ENCODE results near the gene MT4.

The MT4 gene

DNA sequence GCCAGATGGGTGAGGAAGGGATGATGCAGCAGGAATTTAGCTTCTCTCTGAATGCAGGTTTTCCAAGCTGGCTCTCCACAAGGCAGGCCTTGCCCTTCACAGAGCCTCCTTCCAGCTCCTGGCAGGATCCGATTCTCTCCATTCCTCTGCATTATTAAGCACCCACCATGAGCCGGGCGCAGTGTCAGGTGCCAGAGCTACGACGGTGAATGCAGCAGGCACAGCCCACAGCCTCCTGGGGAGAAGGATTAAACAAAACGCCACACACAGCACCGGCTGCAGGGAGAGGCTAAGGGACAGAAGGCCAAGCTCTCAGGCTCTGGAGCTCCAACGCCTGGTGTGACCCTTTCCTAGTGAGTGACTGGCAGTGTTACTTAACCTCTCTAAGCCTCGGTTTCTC is 36.5 kb downstream of the MT4 start:
- no peak for DNase-seq (ENCODE audit: low read depth in 3 of 3, low spot score in 1 of 3)

DNA sequence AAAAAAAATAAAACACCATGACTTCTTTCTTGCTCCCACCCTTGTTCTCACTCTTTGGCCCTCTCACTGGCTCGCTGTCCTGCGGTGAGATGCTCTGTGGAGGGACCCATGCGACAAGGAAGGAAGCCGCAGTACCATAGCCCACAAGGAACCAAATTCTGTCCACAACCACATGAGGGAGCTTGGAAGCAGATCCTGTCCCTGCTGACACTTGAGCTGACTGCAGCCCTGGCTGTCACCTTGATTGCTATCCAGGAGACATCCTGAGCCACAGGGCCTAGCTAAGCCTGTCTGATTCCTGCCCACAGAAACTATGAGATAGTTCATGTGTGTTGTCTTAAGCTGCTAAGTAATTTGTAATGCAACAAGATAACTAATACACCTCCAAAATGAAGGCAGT is 38.7 kb downstream of the MT4 start:
- no peak for DNase-seq (ENCODE audit: low read depth in 3 of 3, low spot score in 1 of 3)

DNA sequence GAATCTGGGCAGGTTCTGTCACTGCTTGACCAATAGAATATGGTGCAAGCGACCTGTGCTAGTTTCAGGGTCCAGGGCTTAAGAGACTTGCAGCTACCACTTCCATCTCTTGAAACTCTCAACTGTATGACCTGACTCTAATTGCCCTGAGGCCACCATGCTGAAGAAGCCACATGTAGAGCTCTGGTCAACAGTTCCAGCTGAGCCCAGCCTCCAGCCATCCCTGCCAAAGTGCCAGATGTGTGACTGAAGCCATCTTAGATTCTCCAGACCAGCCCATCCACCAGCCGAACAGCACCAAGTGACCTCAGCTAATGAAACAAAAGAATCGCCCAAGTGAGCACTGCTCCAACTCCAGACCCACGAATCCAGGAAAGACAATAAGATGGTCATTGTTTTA is 40.1 kb downstream of the MT4 start:
- no peak for DNase-seq (ENCODE audit: low read depth in 3 of 3, low spot score in 1 of 3)

DNA sequence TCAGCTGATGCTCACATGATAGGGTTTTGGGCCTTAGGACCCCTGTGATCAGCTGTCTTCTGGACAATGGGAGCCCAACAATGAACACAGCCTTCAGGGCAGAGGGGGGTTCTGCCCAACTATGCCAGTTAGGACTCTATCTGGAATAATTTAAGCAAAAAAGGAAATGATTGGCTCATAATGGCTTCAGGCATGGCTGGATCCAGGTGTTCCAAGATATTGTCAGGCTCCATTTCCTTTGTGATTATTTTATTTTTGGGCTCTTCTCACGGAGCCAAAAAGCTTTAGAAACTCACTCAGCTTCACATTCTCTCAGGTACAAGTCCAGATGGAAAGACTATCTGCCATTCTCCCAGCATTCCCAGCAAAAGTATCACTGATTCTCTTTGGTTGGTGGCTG is 40.6 kb downstream of the MT4 start:
- DNase-seq (ENCODE audit: low read depth in 3 of 3, low spot score in 1 of 3), result no peak

DNA sequence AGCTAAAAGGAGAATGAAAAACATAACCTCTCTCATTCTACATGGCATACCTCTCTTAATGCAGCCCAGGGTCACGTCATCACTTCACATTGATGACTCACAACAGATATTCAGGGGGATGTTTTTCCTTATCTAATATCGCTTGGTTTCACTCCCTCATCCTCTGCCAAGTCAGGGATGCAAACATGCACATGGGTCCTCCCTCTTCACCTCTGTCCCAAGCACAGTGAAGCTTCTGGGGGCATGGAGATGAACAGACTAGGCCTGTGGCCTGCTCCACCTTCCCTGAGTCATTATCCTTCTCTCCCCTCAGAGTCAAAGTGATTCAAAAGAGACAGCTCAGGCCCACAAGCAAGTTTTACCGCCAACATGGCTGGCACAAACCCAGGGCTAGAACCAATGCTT is 41.2 kb downstream of the MT4 start:
- no peak for DNase-seq (ENCODE audit: low read depth in 3 of 3, low spot score in 1 of 3)

DNA sequence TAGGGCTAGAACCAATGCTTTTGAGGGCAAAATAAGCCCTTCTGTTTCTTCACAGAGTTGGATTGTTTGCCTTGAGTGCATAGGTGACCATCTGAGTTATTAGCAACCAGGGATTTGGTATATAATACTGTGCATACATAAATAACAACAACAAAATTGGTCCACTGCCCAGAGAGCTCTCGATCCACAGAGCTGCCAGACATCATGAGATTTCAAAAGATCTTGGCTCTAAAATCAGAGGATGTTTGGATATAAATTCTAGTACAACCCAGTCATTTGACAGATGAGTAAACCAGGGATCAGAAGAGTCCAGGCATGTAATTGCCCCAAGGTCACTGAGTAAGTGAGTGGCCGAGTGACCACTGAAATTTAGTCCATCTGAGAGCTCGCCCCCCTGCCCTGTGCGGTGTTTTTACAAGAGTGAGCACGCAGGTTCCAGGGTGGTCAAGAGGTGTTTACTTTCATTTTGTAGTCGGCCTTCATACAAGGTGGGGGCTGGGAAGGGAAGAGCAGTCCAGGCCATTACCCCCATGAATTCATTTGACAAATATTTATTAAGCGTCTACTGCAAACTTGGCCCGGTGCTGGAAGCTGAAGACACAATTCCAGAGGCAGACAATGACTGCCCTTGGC is 41.7 kb downstream of the MT4 start:
- DNase-seq (ENCODE audit: low read depth in 3 of 3, low spot score in 1 of 3), result no peak

DNA sequence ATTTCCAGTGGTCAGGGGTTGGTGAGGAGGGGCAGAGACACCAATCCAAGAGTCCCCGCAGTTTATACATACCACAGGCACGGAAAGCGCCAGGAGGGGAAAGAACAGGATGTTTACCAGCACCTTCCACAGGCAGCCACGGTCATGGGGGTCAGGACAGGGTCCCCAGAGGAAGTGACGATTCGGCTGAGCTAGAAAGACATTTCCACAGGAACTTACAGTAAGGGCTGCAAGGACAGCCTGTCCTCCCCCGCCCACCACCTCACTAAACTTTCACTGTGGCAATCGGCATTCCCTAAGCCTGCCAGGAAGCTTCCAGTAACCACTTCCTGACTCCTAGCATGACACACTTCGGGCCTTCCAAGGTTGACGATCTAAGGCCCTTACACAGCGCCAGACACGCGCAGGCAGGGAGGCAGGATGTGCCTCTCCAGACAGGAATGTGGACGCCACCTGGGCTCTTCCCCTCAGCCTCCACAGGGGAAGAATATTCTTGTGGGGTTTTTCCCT is 42.3 kb downstream of the MT4 start:
- no peak for DNase-seq (ENCODE audit: low read depth in 3 of 3, low spot score in 1 of 3)

DNA sequence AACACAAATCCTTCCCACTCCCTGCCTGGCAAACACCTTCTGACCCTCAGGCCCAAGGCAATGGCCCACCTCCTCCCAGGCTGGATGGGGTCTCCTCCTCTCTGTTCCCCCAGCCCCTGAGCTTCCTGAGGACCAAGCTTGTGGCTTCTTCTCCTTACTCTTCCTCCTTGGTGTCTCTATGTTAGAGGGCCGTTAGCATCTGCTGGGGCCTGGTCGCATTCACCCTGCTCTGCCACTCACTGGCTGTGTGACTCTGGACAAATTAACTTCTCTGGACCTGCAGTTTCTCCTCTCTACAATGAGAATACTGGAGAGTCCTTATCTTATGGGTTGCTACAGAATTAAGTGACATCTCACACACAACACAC is 42.8 kb downstream of the MT4 start:
- DNase-seq (ENCODE audit: low read depth in 3 of 3, low spot score in 1 of 3), result no peak

DNA sequence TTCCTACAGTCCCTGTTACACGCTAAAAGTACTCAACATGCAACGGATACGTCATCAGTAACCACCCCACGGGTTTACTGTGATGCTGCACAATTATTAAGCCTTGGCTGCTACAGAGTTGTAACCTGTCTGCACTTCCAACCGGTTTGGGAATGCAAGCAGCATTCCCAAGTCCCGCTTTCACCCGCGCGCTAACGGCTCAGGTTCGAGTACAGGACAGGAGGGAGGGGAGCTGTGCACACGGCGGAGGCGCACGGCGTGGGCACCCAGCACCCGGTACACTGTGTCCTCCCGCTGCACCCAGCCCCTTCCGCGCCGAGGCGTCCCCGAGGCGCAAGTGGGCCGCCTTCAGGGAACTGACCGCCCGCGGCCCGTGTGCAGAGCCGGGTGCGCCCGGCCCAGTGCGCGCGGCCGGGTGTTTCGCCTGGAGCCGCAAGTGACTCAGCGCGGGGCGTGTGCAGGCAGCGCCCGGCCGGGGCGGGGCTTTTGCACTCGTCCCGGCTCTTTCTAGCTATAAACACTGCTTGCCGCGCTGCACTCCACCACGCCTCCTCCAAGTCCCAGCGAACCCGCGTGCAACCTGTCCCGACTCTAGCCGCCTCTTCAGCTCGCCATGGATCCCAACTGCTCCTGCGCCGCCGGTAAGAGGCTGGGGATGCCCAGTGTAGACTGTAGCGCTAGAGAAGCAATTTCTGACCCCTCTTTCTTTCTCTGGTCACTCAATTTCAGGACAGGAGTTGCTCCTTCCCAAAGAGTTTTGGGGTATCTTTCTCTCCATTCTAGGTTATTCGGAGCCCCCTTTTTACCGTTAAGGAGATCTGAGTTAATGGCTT is 43.4 kb downstream of the MT4 start, which contains the start of gene MT2A:
MT2A (plus strand) TSS at position 542 of the 833 bp plus-strand sequence; CDS start at position 614, 72 bp downstream.
- peak; percentile 63 to 85 (median 69) for DNase-seq (ENCODE audit: low read depth in 3 of 3, low spot score in 1 of 3)

DNA sequence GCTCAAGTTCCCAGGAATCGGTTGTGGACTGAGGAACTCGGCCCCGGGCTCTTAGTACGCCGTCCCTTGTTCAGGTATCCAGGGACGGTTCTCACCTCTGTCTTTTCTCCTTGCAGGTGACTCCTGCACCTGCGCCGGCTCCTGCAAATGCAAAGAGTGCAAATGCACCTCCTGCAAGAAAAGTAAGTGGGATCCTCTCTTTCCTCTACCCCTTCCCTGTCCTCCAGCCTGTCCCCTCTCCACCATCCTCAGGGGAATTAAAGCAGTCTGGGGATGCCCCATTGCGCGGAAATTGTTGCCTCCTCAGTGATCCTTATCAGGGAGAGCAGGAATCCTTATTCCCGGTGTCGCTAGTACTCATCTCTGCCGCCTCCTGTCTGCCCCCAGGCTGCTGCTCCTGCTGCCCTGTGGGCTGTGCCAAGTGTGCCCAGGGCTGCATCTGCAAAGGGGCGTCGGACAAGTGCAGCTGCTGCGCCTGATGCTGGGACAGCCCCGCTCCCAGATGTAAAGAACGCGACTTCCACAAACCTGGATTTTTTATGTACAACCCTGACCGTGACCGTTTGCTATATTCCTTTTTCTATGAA is 44.1 kb downstream of the MT4 start:
- no peak for DNase-seq (ENCODE audit: low read depth in 3 of 3, low spot score in 1 of 3)

DNA sequence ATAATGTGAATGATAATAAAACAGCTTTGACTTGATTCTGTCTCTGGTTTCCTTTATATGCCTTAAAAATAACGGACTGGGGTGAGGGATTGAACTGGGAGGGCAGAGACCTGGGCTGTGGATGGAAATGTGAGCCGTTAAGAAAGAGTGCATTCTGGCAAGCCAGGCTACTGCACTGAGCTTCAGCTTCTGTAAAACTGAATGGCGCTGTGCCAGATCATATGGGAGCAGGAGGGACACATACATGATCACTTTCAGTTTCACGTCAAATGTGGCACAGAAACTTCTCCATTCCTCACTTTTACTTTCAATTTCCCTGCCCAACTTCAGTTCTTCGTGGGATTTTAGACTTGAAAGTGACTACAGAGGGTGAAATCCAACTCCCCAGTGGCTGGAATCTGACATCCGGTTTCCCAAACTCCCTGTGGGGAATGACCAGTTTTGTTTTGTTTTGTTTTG is 44.6 kb downstream of the MT4 start:
- peak in 2 of 3 donors; percentile 37 to 41 for DNase-seq (ENCODE audit: low read depth in 3 of 3, low spot score in 1 of 3)

DNA sequence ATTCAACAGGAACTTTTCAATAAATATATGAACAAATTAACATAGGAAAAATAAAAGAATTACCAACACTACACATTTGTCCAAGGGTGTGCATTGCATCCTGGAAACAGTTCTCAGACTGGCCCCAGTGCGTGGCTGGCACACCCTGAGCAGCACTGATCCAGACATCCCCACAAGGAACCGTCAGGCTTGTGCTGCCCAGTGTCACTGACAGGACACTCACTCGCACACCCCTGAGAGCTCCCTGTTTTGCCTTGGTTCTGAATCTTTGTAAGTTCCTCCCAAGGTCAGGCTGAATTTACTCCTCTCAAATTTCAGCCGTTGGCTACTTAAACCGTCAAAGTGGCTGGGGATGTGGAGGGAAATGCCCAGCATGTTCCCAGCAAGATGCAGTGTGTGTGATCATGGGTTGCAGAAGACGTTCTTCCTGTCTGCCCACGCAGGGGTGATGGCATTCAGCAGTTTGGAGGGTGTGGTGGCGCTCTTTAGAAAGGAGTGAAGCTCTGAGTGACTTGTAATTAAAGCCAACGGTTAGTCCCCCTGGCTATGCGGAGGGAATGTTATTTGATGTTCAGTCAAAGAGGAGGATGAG is 45.2 kb downstream of the MT4 start:
- DNase-seq (ENCODE audit: low read depth in 3 of 3, low spot score in 1 of 3), result peak in 2 of 3 donors; percentile 25 to 54

DNA sequence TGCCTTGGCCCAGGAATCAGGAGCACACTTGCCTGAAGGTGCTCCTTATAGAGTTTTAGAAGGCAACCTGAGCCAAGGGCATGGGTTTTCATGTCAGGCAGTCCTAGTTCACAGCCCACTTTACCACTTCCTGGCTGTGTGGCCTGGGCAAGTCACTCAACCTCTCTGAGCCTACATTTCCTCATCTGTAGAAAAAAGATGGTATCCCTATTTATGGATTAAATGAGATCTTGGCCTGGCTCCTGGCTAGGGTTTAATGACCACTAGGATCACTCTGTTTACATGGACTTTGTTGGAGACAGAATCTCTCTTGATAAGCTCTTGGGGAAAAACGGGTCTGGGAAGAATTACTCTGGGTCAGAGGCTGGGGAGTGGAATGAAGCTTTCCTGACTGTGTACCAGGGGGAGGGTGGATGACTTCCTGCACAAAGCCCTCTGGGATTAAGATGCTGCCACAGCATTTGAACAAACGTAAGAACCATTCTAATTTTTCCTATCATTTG is 45.8 kb downstream of the MT4 start:
- no peak for DNase-seq (ENCODE audit: low read depth in 3 of 3, low spot score in 1 of 3)

DNA sequence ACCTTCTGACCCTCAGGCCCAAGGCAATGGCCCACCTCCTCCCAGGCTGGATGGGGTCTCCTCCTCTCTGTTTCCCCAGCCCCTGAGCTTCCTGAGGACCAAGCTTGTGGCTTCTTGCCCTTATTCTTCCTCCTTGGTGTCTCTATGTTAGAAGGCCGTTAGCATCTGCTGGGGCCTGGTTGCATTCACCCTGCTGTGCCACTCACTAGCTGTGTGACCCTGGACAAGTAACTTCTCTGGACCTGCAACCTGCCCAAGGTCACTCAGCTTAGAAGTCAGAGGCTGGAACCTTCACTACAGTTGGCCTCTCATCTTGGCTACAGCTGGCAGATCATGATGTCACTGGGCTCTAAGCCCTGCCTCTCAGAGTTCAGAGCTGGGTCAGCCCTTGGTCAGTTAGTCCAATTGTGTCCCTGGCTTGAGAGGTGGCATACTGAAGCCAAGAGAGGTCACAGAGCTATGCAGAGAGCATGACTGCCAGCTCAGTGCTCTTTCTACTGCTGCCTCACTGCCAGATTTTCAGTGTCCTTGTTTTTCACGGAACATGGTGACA is 46.5 kb downstream of the MT4 start:
- no peak for DNase-seq (ENCODE audit: low read depth in 3 of 3, low spot score in 1 of 3)

DNA sequence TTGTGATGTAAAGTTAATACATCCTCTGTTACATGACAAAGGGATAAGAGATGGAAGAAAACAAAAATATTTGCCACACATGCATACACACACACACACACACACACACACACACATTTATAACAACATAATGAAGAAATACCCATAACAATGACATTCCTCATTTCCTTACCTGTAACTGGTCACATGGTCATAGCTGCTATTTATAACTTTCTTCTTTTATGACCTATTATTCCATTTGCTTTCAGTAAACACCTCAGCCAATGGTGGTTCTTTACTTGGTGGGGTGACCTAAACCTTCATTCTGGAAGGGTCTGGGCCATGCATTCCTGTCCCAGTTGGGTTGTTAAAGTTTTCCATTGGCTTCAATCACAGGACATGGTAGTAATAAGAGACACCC is 48.8 kb downstream of the MT4 start:
- no peak for DNase-seq (ENCODE audit: low read depth in 3 of 3, low spot score in 1 of 3)

DNA sequence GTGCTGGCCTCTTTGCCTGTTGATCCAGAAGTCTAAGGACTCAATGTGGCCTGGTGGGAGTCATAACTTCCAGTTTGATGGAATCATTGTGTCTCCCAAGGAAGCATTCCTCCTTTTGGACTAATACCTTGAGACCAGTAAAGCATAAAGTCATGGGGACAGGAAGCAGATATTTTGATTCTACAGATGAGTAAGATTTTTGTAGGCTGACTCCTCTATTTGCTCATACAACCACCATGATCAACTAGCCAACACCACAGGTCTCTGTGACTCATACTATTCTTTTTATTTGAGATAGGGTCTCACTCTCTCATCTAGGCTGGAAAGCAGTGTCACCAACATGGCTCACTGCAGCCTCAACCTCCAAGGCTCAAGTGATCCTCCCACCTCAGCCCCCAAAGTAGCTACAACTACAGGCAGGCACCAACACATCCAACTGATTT is 49.7 kb downstream of the MT4 start:
- DNase-seq (ENCODE audit: low read depth in 3 of 3, low spot score in 1 of 3), result no peak

DNA sequence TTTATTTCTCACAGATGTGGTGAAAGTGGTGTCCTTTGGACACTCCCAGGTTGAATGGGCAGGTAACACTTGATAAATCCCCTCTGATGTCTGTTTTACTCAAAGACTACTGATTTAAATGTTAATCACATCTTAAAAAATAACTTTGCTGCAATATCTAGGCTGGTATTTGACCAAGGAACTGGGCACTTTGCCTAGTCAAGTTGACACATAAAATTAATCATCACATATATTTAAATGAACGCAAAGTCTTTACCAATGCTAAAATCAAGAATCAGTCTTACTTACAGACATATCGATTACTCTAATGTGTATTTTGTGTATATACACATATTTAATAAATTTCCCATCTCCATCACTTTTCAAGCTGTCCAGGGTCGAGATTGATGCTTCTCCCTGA is 50.5 kb downstream of the MT4 start:
- no peak for DNase-seq (ENCODE audit: low read depth in 3 of 3, low spot score in 1 of 3)

DNA sequence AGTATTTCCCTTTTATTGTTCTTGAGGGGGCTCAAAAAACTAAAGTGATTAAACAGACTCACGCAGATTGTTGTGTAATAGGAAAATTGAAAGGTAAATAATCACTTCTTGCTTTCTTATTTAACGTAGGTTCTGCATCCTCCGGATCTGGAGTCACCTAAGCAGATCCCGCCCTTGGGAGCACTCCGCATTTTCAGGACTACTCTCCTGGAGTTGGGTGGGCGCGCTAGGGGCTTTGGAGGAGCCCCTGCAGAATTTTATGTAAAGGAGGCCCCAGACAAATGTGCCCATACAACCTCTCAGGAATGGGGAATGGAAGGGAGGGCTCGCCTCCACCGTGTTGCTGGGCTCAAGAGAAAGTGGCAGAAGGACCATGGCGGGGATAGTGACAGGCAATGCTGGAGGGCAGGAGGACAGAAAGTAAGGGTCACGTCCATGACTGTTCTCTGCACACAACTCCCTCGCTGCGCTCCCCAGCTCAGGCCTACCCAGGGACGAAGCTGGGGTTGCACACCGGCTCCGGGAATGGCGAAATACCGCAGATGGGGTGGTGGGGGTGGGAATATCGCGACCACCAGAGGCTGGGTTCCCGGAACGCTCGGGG is 51.8 kb downstream of the MT4 start:
- no peak for DNase-seq (ENCODE audit: low read depth in 3 of 3, low spot score in 1 of 3)

DNA sequence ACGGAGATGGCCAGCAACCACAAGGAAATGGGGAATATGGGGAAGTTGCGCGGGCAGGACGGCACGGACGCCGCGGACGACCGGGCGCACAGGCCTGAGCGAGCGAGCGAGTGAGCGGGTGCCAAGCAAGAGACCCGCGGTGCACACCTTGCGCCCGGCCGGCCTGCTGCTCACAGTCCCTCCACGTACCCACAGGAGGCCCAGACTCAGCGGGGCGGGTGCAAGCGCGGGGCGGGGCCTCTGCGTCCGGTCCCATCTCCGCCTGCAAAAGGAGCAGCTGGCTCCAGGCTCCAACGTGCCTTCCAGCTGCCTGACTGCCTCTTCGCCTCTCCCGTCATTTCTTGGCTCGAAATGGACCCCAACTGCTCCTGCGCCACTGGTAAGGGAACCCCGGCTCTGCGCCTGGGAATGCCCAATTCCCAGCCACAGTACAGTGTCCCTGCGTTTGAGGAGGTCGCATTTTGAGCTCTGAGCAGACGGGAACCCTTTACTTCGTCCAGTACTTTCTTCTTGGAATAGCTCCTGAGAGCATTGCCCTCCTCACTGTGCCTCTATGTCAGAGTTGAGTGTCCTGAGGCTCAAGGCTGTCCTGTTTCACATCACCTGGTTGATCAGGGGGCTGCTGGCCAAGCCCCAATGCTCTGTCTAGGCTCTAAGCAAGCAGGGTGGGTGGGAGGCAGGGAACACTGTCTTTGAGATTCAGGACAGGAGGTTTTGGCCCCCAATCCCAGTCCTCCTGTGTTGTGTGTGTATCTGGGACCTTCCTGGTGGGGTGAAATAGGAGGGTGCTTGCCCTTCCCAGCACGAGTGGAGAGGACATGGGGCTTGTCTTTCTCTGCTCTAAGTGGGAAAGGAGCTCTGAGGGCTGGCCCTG is 52.6 kb downstream of the MT4 start:
- DNase-seq (ENCODE audit: low read depth in 3 of 3, low spot score in 1 of 3), result peak in 1 of 3 donors; percentile 56

DNA sequence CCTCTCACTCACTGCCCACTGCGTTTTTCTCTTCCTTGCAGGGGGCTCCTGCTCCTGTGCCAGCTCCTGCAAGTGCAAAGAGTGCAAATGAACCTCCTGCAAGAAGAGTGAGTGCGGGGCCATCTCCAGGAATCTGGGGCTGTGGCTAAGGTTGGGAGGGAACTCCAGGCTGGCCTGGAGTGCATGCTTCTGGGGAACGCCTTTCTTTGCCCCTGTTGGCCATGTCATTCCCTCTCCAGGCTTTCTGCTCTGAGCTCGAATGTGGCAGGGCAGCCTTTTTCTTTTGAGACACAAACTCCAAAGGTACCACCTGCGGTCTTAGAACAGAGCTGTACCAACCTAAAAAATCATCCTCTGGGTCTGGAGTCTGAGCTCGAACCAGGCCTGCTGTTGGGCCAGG is 53.3 kb downstream of the MT4 start:
- DNase-seq (ENCODE audit: low read depth in 3 of 3, low spot score in 1 of 3), result no peak

Measured in stimulated activated CD4-positive, alpha-beta T cell treated with anti-CD3 and anti-CD28 coated beads, TNF-alpha, amount 100 ng/mL, for 1 hour (primary cell).